HG02973 (cell line): Measurements from ENCODE around the gene PGAP1.

Experiments
- ATAC-seq: cut with Tn5 transposase; IDR thresholded peaks from one replicate; pipeline ENCODE4 v1.9.1; 2021; ENCODE audit warnings: moderate library complexity; ENCODE audit not compliant: unreplicated experiment

Gene PGAP1

DNA sequence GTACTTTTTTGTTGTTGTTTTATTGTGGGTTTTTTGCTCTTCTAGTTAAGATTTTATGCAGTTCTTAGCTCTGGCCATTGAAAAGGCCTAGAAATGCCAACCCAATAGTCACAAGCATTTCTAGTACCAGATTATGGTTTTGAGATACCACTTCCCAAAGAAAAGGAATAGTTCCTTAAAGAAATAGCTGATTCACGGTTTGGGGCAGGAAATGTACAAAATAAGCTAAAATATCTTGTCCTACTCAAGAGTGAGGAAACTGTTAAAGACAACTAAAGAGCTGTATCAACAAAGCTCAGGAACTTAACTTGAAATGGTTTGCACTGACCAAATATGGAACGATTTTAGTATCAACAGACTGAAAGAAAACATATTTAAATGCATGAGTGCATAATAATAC, 35.4 kb downstream of the PGAP1 start:
- no peak for ATAC-seq

DNA sequence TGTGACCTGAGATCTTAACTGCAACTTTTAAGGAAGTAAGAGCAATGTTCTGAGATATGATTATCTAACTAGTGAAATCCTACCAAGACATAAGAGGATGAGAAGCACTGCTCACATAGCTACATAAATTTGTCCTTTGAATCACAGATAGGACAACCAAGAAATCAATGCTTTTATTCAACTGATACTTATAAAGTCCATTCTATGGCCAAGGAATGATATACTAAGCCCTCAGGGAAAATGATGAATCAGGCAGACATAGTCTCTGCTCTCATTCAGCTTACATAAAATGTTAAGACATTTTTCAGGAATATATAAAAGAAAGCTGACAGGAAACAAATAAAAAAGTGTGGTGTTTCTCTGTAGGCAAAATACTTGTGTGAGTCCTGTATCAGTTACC, 39.1 kb downstream of the PGAP1 start:
- no peak for ATAC-seq

DNA sequence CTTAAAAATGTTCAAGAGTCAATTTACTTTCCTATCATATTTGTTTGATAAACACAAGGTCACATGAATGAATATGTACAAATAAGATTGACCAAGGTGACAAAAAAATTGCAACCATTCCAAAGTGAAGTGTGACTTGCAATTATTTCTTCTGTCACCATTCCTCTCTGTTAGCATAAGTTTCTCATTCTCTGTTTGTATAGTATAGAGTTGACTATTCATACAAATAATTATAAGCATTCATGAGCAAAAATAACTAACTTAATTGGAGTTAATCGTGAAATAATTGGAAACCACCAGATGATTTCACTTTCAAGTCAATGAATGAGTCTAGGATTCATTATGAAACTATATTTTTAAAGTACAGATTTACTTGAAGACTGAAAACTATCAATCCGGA, 42.1 kb downstream of the PGAP1 start:
- no peak for ATAC-seq

DNA sequence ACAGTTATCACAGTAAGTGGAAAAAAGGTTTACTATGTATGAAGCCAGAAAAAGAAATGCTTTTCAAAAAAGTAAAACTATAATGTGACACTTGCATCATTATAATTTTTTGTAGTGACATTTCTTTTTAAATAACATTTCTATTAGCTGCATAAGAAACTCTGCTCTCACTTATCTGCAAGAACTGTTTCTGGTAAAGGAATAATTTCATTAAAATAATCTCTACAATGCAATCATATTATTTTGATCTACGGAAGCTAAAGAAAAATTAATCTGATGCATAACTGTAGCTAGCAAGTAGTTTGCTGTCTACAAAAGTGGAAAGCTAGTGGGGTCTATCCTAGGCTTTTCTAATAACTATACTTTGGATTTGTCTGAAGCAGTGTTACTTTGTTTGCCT, 50.1 kb downstream of the PGAP1 start:
- ATAC-seq = no peak

DNA sequence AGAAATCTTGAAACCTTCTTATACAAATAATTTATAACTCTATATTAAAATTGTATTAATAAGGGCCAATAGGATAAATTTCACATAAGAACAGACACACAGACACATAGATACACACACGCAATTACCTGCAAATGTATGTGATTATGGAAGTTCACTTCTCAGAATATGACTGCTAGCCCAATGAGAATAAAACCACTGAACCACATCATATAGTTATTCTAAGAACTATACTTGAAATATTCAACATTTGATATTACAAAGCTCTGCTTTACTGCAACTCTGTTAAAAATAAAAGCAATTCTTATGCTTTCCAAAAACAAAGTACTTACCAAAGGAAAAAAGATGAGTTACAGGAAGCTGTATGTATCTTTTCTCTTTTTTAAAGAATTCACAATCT, 51.1 kb downstream of the PGAP1 start:
- ATAC-seq = no peak

DNA sequence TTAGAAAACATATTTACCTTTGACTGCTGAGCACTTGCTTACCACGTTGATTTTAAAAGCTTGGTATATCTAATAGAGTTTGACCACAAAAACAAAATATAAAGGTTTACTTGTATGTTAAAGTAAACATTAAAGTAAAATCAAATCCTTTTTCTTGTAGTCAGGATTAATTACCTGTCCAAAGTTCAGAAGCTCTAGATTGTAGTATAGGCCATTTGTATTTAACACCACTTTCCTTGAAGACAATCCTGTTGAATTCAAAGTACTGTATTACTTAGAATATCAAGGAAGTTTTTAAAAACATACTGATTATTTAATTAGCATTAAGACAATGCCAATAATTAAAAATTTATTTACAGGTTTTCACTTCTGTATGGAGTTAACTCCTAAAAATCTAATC, 53.0 kb downstream of the PGAP1 start:
- ATAC-seq = no peak

DNA sequence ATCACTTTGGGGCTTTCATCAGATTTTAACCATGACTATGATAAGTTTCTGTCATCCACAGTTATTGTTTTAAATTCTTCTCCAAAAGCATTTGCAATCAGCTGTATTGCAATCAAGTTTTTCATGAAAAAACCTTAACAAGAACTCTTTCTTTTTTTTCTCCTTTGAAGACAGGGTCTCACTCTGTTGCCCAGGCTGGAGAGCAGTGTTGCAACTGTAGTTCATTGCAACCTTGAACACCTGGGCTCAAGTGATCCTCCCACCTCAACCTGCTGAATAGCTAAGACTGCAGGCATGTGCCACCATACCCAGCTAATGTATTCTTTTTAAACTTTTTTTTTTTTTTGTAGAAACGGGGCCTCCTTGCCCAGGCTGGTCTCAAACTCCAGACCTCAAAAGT, 71.9 kb downstream of the PGAP1 start:
- no peak for ATAC-seq

DNA sequence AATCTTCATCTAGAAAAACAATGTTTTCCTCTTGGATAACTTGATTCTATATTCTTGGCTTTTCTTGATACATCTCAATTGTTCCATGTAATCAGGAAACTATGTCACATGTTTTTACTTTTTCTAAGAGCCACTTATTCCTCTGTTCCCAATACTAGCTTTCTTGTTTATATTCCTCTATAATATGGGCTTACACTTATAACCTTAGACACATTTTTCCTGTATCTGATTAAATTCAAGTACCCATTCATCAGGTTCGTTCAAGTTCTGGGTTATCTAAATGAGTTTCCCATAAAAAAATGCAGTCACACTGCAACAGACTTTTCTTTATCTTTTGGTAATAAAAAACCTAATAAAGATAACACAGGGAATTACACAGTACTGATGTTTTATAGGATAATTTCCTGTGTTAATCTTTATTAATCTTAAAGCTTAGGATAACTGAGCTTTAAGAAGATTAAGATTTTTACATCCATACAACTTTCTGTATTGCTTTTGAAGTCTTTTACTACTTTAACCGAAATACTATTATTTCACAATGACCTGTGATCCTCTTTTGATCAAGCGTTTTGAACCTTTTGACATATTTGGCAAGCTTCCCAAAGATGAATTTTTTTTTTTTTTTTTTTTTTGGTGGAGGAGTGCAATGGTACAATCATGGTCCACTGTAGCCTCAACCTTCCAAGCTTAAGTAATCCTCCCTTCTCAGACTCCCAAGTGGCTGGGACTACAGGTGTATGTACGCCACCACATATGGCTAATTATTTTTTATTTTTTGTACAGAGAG, 73.0 kb downstream of the PGAP1 start:
- ATAC-seq = no peak

DNA sequence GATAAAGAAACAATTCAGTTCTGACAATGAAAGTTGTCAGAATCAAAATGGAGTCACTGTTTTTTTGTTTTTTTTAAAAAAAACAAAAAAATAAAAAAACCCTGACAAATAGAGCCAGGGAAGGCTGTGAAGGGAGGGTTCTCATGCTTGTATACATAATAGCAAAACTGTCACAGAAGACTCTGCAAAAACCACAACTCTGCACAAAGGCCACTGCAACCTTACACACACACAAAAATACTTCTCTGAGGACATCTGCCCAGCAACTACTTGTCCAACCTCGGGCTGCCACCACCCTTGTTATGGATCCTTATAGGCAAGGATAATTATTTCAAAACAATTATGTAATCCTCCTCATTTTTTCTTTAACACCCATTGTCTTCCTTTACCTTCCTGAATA, 75.4 kb downstream of the PGAP1 start:
- no peak for ATAC-seq

DNA sequence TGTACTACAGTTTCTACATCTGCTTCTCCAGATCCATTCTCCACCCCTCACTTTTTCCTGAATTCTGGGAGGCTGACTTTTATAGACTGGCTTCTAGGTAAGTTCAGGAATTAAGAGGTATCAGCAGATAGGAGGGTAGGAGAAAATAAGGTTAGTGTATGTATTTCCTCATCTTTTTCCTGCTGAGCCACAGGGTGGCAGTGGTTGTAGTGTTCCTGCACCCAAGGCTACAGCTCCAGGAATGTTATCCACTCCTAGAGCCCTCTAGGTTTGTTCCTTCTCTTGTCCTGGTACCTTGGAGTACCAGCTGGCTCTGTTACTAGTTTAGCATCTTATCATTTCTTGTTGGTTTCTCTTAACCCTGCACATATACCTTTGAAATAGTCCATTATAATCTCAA, 76.6 kb downstream of the PGAP1 start:
- no peak for ATAC-seq

DNA sequence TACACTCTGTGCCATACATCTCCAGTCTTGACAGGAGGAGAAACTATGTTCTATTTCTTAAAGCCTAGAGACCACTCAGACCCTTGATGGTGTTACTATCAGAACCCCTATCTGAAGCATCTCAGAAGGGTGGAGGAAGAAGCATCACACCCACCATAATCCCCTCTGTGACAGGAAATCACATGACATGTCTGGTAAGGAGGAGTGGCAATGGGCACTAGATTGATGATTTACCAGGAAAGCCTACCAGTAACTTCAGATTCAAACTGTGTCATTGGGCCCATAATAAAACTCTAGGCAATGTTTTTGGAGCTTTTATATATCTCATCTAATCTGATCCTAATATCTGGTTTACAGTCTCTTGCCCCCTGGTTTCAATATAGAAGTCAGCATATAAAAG, 80.2 kb downstream of the PGAP1 start:
- ATAC-seq = no peak

DNA sequence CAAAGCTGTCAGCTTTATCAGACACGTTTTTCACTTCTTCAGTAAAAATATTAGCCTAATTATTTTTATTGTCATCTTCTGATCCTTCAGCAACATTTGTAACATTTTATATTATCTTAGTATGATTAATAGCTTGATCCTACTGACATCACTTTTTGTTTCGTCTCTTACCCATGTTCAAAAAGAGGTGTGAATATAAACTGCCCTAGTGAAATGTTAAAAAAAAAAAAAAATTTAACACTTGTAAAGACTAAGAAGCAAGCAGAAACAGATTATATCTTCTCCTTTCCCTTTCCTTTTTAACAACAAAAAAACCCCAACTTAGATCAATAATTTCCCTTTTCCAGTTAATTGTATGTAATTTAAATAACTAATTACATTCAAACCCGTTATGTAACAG, 81.1 kb downstream of the PGAP1 start:
- ATAC-seq = no peak

DNA sequence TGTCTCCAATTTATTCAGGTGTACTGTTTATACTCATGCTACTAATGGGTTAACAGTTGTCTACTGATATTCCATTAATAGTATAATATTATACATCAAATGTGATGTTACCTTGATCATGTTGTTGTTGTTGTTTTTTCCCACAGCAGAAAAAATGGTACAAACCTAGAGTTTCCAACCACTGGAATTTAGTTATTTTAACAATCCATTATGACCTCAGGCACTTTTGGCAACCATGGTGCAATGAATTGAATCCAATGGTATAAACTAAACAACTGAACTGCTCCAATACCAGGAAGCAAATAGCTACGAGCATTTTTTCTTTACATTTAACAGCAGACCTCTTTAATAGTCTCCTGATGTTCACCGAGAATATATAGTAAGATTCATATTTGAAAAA, 86.3 kb downstream of the PGAP1 start:
- no peak for ATAC-seq

DNA sequence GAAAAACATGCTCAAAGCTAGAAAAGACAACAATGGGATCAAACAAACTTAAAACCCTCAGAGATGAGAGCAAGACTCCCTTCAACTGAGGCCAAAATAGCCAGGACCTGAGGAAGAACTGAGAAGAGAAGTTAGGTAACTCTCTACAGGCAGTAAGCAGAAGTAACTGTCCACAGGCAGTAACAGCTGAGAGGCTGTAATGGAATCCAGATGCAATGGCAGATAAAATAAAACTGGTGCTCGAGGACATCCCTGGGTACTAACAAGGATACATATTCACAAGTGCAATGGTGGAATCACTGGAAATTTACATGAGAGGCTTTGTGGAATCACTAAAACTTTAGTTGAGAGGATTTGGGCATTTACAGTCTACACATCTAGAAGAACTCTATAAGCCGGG, 86.9 kb downstream of the PGAP1 start:
- no peak for ATAC-seq

DNA sequence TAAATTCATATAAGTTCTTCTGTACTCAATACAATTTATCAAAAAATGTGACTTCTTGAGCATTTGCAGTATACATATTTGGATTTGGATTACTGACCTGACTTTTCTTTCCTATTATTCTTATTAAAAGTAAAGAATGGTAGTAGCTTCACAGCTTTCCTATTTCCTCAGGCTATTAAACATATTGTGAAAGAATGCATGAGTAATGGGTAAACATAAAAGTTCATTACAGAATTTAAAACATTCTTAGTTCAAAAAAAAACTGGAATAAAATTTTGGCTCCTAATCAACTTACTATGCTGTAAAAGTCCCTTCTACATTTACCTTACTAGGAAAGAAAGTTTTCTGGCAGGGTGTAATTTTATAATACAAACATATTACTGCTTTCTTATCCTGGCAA, 90.1 kb downstream of the PGAP1 start:
- no peak for ATAC-seq

DNA sequence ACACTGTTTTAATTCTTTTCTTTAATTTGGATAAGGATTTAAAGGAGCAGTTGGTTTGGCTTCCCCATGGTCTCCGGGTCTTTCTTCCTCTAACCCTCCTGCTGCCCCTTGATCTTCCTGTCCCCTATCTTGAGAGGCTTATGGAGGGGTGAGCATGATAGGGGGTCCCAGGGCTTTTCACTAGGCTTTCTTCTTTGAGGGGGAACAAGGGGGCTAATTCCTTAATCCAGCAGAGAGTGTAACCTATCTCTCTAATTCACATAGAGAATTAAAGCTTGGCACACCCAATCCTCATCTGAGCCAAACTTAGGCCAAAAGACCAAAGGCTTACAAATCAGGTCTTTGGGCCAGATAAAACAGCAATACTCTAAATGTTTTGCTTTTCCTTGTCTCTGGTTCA, 95.8 kb downstream of the PGAP1 start:
- no peak for ATAC-seq

DNA sequence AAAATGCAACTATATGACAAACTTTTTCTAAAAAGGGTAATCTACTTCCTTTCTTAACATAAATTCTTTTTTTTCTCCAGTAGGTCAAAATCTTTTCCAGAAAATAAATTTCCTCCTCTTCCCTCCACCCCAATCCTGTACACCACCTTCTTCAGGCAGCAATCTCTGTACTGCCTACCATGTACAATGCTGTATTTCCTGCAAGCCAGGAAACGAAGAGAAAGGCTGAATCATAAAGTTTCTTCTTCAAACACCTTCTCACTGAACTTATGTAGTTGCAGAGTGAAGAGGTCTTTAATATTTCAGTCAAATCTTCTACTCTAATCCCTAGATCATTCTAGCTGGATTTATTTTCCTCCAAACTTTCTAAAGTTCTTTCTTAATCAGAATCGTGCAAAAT, 99.2 kb downstream of the PGAP1 start:
- ATAC-seq = no peak

DNA sequence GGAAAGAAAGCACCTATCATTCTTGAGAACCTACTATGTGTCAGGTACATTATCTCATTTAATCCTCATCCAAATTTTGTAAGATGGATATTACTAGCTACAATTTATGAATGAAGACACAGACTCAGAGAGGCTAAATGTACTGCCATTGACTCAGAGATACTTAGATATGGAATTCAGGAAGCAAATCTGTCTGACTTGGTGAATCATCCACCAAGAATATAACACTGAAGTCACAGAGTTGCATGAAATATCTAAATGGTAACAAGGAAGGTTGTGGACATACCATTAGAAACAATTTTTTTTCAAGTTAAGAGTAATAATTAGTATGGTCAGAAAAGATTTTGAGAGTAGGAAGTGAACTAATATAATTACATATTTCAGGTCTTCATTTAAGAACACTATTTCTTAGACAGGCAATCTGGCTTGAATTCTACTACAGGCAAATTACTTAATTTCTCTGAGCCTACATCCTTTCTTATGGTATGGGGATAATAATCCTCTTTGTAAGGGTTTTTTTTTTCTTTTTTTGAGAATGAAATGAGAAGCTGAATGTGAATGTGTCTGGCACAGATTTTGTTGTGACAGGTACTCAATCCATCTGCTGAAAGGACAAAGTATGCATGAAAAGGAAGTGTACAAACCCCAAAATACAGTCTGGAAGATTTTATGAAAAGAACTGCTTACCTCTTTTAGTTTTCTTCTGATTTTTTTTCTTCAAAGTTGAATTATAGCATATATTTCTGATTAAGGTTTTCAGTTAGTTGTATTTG, 102.6 kb downstream of the PGAP1 start:
- ATAC-seq = no peak

DNA sequence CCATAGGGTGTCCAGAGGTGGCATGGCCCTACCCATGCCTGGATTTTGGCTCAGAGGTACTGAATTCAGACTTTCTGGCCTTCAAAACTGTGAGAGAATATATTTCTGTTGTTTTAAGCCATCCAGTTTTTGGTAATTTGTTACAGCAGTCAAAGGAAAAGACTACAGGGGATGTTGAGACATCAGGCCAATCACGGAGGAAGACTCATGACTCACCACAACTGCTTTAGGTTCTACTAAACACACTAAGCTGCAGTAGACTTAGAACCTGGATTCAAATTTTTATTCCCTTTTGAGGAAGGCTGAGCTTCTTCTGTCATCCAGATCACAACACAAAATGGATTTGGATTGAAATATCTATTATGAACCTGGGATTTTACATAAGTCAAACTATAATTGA, 105.3 kb downstream of the PGAP1 start:
- no peak for ATAC-seq

DNA sequence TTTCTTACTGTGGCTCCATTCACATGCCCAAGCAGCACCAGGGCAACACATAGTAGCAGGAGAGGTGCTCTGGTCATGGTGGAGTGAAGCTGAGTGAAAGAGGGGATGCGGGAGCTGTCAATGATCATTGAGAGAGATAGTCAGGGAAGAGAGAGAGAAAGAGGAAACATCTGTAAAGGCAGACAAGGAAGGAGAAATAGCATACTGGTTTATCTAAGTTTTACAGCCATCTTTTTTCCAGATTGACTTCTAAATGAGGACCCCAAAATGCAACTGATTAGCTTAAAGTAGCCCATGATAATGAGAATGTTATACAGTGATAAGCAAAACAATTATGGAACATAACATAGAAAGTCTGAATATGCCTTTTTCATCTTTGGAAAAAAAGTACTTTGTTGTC, 117.2 kb downstream of the PGAP1 start, which contains the start of gene C2orf66:
TSS of gene C2orf66 (minus strand) at position 96 of the 400 bp plus-strand sequence. CDS start at position 77, 19 bp downstream.
- no peak for ATAC-seq

DNA sequence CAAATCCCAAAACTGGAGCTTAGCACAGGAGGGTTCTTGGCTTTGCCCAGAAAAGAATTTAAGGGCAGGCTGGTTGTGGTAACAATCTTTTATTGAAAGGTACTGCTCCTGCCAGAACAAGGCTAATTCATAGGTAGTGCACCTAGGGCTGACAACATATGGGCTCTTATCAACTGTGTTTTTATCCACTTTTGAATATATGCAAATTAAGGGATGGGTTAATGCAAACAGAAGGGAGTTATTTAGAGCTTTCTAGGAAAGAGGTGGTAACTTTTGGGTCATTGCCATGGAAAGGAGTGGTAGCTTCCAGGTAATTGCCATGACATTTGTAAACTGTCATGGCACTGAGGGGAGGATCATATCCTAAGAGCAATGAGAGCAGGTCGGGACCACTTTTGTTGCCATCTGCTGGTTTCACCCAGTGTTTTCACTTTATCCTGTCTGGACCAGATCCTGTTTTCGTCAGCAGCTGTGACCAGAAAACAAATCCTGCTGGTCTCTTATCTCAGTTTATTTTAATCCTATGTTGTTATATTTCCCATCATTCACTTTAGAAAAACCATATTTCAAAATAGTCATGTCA, 118.3 kb downstream of the PGAP1 start:
- no peak for ATAC-seq

DNA sequence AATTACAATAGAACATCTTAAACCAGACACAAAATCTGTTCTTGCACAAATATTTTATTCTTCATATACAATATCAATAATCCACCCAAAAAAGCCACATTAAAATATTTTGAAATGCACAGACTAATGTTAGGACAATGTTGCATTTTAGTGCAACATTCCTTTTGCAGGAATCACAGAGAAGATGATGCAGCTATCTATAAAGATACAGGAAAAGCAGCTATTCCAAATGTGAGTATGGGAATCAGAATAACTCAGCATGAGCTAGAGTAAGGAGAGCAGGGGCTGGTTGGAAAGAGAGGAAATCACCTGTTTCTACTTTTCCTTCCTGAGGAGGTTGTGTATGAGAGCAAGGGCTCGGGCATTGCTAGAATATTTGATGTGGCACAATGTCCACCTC, 122.1 kb downstream of the PGAP1 start:
- ATAC-seq = no peak
